ENCODE measurements around the gene NDUFB8. TPM values are rescaled to one million over a fixed set of nuclear protein-coding genes. Genes with fewer than 3 reads are reported as not detected.

Gene NDUFB8
- total RNA-seq, 4 donors from 2014 or later, result 156 to 176 (median 164) TPM

GRCh38 chr10:100553929-100554328 lies 24.3 kb upstream of the NDUFB8 start:
- WGBS, result 92% methylated on average over 3 of the region's 3 CpGs
- H3K36me3 ChIP-seq, result peaks cover 24% of the 10 kb centered on the region
- no peaks in the 10 kb centered on the region for H3K4me1 ChIP-seq

GRCh38 chr10:100551738-100552137 lies 22.1 kb upstream of the NDUFB8 start:
- no peak overlapping the region for H3K27ac ChIP-seq
- H3K4me3 ChIP-seq, result no peak overlapping the region
- no peak for DNase-seq (ENCODE audit: low spot score in 2 of 2)
- no peak for TF ChIP-seq POLR2A (IDR thresholded peaks at IDR 0.05)
- TF ChIP-seq EP300 (IDR thresholded peaks at IDR 0.05), result no peak
- TF ChIP-seq CTCF (IDR thresholded peaks at IDR 0.05), result no peak
- TF ChIP-seq POLR2AphosphoS5 (IDR thresholded peaks at IDR 0.05), result no peak
- H3K27me3 ChIP-seq, result no peaks in the 10 kb centered on the region
- no peaks in the 10 kb centered on the region for H3K9me3 ChIP-seq
- no peaks in the 10 kb centered on the region for H3K4me1 ChIP-seq
- WGBS, result 78% methylated on average over 5 of the region's 5 CpGs
- peaks cover 46% of the 10 kb centered on the region for H3K36me3 ChIP-seq

More at GRCh38 chr10:100553929-100554328, 24.3 kb upstream of the NDUFB8 start:
- Histone ChIP-seq H3K9me3 (no peaks in the 10 kb centered on the region), H3K4me3 (no peak overlapping the region), H3K27ac (no peak overlapping the region), H3K27me3 (no peaks in the 10 kb centered on the region)
- no peak for TF ChIP-seq CTCF (IDR thresholded peaks at IDR 0.05)
- DNase-seq (ENCODE audit: low spot score in 2 of 2), result no peak

- TF ChIP-seq POLR2A (IDR thresholded peaks at IDR 0.05) (no peak), CTCF (IDR thresholded peaks at IDR 0.05) (no peak), EP300 (IDR thresholded peaks at IDR 0.05) (no peak), POLR2AphosphoS5 (IDR thresholded peaks at IDR 0.05) (no peak)
- 78% methylated on average over 4 of the region's 4 CpGs for WGBS
- Histone ChIP-seq H3K27ac (no peak overlapping the region), H3K9me3 (no peaks in the 10 kb centered on the region), H3K36me3 (peaks cover 51% of the 10 kb centered on the region), H3K4me1 (no peaks in the 10 kb centered on the region), H3K4me3 (no peak overlapping the region), H3K27me3 (no peaks in the 10 kb centered on the region)
- DNase-seq (ENCODE audit: low spot score in 2 of 2), result no peak
These were observed 21.5 kb upstream of the NDUFB8 start for GRCh38 chr10:100551196-100551595.

- TF ChIP-seq POLR2A (IDR thresholded peaks at IDR 0.05), result no peak
- TF ChIP-seq CTCF (IDR thresholded peaks at IDR 0.05), result no peak
- no peak for TF ChIP-seq EP300 (IDR thresholded peaks at IDR 0.05)
- no peak for TF ChIP-seq POLR2AphosphoS5 (IDR thresholded peaks at IDR 0.05)
- 94% methylated on average over 5 of the region's 5 CpGs for WGBS
- peaks cover 100% of the 10 kb centered on the region for H3K36me3 ChIP-seq
- H3K4me3 ChIP-seq, result no peak overlapping the region
- no peak overlapping the region for H3K27ac ChIP-seq
- H3K27me3 ChIP-seq, result no peaks in the 10 kb centered on the region
- H3K9me3 ChIP-seq, result no peaks in the 10 kb centered on the region
- DNase-seq (ENCODE audit: low spot score in 2 of 2), result no peak
- no peaks in the 10 kb centered on the region for H3K4me1 ChIP-seq
These were observed 15.3 kb upstream of the NDUFB8 start for GRCh38 chr10:100544950-100545349.

- DNase-seq (ENCODE audit: low spot score in 2 of 2), result no peak
- TF ChIP-seq POLR2A (IDR thresholded peaks at IDR 0.05), result no peak
- TF ChIP-seq CTCF (IDR thresholded peaks at IDR 0.05), result no peak
- no peak for TF ChIP-seq POLR2AphosphoS5 (IDR thresholded peaks at IDR 0.05)
- TF ChIP-seq EP300 (IDR thresholded peaks at IDR 0.05), result no peak
- Histone ChIP-seq H3K9me3 (no peaks in the 10 kb centered on the region), H3K36me3 (peaks cover 46% of the 10 kb centered on the region), H3K4me3 (no peak overlapping the region), H3K27ac (no peak overlapping the region), H3K27me3 (no peaks in the 10 kb centered on the region), H3K4me1 (peaks cover 28% of the 10 kb centered on the region)
- 81% methylated on average over 4 of the region's 4 CpGs for WGBS
These were observed 7.8 kb upstream of the NDUFB8 start for GRCh38 chr10:100537475-100537874.

Measured in suprapubic skin (tissue), 4 donors.